GM11168 (cell line): ENCODE results near the gene MKNK1.
"Not testable (repeated sequence)": the region's sequence is repeated elsewhere in the genome, so short reads cannot be mapped to it uniquely, and the experiment has no call there.

Source experiments
- in situ Hi-C: fragments of 300-500 bp; cut with MboI; formaldehyde crosslinking; loops from one replicate; pipeline ENCODE4 v1.12.0; 2022; ENCODE audit warnings: low sequenced_read_pairs; ENCODE audit not compliant: unreplicated experiment

MKNK1 gene

DNA sequence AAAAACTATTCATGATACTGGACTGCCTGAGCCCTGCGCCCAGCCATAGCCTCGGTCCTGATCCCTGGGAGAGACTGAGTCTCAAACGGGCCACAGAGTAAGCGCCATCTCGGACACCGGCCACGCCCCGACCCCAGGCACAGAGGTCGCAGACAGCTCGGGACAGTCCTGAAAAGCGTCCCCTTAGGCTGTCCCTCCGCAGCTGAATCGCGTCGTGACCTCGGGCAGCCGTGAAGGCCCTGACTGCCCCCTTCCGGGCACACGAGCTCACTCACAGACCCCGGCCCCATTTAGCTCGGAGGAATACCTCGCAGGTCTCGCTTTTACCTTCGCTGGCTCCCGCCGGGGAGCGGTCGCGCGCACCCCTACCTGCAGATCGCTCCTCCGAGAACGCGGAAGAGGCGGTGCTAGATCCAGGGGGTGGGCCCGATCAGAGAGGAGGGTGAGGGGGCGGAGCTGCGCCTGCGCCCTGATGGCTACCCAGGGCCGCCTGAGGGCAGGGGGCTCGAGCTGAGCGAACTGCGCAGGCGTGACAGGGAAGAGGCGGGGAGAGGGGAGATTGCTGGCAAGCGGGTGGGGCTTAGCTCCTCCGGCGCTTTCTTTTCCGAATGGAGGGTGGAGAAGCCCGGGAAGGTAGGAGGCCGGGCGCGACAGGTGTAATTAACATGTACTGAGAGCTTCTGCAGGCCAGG is at the start of gene MKNK1:
MKNK1 (minus strand) TSS at position 411 of the 692 bp plus-strand sequence. CDS start 20,941 bp downstream, outside the sequence.
- in situ Hi-C loops = no loop called here

DNA sequence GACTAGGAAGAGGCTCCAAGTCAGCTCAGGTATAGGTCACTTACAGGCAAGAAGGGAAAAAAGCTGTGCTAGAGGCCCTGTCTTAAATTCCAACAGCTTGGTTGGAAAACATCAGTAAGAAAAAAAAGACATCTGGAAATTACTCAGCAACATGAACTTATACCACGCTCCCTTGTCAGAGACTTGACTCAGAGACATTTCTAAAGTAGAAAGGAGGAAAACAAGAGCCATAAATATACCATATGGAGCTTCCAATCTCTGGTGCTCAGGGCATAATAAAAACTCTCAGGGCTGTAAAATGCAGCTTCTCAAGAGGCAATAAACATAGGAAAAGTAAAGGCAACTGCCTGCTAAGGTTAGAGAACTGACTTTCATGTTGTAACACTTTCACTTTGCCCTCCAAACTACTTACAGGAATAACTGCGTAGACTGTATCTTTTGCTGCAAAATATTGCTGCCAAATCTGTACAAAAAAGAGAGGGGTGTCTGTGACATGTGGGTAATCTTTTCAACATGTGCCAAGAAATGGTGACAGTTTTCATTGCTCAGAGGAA is 49.4 kb upstream of the MKNK1 start:
- in situ Hi-C loops = no loop called here

DNA sequence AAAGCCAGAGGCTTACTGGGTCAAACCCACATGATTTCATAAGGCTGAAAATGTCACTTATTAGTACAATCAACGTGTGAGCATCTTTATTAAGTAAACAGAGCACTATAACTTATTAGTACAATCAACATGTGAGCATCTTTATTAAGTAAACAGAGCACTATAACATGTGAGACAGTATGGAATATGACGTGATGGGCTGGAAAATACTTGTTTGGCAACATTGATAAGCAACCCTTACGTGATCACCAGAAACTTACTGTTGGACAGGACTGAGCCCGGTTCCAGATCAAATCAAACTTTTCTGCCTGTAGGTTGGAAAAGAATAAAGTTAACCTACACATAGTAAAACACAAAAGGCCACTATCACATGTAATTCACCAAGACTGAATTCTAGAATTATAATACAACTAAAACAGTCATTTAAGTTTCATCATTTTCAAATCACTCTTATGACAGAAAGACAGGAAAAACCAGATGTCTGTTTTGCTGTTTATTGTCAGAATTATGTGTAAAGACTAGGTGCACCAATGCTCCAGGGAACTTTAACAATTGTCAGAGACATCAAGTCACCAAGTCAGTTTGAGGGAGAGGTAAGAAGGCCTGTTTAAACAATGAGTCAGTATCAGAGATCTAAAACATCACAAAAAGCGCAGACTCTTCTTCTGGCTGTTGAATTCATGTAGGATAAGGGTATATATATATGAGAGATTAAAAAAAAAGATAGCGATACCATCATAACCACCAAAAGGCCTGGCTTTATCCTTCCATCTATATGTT is 48.4 kb upstream of the MKNK1 start:
- in situ Hi-C loops = no loop called here

DNA sequence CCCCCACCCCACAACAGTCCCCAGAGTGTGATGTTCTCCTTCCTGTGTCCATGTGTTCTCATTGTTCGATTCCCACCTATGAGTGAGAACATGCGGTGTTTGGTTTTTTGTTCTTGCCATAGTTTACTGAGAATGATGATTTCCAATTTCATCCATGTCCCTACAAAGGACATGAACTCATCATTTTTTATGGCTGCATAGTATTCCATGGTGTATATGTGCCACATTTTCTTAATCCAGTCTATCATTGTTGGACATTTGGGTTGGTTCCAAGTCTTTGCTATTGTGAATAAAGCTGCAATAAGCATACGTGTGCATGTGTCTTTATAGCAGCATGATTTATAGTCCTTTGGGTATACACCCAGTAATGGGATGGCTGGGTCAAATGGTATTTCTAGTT is 47.1 kb upstream of the MKNK1 start:
- in situ Hi-C loops = not testable (repeated sequence)

DNA sequence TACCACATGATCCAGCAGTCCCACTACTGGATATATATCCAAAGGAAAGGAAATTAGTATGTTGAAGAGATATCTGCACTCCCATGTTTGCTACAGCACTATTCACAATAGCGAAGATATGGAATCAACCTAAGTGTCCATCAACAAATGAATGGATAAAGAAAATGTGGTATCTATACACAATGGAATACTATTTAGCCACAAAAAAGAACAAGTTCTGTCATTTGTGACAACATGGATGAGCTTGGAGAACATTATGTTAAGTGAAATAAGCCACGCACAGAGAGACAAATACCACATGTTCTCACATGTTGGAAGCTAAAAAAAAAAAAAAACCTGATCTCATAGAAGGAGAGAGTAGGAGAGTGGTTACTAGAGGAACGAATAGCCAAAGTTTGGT is 46.4 kb upstream of the MKNK1 start:
- in situ Hi-C loops = no loop called here

DNA sequence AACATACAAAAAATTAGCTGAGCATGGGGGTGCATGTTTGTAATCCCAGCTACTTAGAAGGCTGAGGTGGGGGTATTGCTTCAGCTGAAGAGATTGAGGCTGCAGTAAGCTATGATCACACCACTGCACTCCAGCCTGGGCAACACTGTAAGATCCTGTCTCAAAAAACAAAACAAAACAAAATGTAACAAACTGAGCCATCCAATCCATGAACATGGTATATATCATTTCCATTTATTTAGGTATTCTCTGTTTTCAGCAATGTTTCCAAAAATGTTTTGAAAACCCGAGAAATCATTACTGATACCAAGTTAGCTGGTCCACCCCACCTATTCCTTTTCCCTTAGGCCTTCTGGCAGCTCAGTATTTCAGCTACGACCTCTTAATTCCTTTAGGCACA is 45.7 kb upstream of the MKNK1 start:
- in situ Hi-C loops = no loop called here

DNA sequence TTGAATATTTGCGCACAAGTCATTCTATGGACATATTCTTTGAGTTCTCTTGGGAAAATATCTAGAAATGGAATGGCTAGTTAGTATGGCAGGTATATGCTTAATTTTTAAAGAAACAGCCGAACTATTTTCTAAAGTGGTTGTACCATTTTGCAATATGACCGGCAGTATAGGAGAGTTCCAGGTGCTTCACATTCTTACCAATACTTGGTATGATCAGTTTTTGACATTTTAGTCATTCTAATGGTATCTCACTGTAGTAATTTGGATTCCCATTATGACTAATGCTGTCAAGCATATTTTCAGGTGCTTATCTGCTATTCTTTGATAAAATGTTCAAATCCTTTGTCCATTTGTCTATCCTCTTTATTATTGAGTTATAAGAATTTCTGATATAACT is 43.5 kb upstream of the MKNK1 start:
- in situ Hi-C loops = no loop called here

DNA sequence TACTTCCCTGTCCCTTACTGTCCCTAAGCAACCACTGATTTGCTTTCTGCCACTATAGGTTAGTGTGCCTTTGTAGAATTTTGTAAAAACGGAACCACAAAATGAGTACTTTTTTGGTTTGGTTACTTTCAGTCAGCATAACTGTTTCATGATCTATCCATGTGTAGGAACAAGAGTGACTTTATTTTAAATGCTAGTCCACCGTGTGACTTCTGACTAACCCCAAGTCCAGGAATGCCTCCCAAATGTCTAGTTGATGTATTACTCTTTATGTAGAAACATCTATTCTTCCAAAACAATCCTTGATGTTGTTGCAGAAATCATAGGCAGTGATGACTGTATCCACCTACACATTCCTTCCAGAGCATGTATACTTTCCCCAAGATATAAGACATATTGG is 42.8 kb upstream of the MKNK1 start:
- in situ Hi-C loops = no loop called here

DNA sequence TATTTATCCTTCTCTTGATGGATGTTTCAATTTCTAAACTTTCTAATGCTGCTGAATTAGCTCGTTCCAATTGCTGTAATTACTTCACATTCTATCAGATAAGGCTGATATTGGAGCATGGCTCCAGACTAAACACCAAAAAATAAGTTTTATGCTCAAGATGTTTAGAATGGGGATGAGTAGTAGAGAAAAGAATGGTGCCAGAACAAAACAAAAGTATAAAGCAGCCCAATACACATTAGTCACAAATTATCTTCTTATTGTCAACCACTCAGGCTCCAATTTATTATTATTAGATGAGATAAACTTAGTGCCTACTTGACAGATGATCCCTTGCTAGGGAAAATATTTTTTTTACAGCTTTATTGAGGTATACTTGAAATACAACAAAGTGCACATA is 42.3 kb upstream of the MKNK1 start:
- in situ Hi-C loops = no loop called here

DNA sequence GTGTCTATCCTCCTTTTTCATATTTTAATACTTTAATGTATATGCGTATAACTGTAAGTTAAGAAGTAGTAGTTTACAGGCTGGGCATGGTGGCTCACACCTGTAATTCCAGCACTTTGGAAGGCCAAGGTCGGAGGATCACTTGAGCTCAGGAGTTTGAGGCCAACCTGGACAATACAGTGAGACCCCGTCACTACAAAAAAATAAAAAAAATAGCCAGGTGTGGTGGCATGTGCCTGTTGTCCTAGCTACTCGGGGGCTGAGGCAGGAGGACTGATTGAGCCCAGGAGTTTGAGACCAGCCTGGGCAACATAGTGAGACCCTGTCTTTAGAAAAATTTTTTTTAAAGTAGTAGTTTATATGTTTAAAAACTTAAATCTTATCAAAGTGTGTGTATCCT is 41.7 kb upstream of the MKNK1 start:
- in situ Hi-C loops = no loop called here

DNA sequence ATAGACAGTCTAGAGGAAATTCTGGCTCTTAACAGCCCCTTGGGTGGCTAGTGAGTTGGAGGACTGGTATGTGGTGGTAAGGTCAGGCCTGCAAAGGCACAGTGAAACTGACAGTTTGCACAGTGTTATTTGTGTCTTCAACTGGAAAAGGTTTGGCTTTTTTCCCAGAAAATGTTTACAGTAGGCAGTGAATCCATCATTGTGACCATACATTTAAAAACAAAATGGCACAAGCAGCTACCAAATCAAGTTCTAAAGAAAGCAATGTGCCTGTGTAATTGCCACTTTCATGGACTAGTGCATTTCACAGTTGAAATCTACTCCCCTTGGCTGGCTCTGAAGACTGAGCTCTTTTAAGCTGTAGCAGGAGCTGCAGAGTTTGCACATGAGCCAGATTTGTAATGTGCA is 39.3 kb upstream of the MKNK1 start:
- in situ Hi-C loops = no loop called here

DNA sequence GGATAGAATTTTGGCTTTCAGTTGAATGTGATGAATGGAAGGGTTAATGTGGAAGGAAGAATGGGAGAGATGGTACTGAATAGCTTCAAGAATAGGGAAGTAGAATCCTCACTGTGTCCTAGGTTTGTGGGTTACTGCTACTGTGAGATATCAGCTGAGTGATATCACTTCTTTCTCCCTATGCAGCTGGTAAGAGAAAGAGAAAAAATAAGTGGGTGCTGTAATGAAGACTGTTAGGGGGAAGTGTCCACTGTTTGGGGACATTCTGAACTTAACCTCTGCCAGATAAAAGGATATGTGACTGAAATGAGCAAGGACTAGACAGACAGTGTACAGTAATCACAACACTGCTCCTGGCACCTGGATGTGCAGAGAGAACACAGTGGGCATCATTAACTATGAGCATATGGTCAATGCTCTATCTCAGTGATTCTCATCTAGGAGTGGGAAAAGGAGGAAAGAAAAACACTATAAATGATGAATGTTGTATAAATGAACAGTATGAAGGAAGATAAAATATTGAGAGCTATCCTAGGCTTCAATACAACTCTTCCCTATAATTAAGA is 38.1 kb upstream of the MKNK1 start:
- in situ Hi-C loops = no loop called here

DNA sequence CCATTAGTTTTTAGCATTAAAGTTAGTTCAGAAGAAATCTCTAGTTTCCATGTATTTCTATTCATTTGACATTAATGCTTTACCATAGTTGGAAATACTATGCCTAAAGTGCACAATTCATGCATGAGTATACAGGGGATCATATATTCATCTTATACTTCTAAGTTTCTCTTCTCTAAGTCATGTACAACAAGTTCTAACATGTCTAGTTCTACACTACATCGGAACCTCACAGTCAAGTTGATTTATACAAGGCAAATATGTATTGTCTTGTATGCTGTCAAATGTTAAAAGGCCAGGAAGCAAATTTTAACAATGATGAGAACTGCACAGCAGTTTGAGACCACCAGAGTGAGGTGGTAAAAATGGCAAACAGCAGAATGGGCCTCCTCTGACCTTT is 35.5 kb upstream of the MKNK1 start:
- in situ Hi-C loops = no loop called here

DNA sequence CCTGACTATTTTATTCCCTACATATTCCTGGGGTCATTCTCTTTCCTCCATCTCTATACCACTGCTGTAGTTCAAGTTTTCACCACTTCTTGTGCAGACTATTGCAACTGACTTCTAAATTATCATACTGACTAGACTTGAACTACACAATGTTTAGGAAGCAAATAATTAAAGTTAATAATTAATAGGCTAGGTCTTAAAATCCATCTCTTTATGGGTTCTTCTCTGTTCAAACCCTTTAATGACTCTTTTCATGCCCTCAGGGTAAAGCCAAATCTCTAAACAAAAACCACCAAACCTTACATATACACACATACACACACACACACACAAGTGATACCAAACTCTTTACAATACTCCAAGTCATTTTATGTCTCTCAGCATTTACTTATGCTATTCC is 34.9 kb upstream of the MKNK1 start:
- in situ Hi-C loops = no loop called here

DNA sequence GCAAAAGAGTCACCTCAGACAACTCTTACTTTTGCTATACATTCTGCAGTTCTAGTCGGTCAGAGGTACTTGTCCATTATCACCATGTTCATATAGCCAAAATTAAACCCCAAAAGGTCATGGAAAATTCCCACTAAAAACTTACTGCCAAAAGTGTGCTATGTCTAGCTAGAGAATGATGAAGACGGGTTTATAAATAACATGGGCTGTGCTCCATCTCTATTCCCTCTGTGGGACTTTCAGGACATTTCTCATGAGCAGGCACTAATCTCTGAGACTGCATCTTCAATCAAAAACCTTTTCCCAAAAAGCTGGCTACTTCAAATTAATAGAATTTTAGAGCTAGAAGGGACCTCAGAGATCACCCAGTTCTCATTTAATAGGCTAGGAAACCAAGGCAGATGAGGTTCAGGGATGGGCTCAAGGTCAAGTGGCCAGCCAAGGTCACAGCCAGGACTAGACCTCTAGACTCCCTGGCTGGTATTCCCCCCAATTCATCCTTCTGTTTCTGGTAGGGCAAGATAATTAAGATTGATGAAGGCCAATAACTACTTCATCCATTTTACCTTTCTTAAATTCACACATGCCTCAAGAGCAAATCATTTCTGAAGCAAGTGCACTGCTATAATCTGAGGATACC is 33.5 kb upstream of the MKNK1 start:
- in situ Hi-C loops = no loop called here

DNA sequence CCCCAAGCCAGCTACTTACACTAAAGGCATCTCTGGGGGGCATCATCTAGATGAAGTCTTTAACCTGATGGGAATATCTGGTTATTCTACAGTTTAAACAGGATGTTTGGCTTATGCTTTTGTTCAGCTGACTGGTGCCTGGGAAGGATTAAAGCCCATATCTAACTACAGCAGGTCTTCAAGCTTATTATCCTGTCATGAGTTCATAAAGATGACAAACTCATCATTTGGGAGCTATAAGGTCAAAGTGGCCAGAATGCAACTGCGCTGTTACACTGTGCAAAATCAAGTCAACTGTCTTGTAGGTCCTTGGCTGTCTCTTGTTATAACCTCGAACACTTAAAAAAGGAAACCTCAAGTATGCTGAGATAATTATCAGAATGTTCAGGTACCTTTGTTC is 31.1 kb upstream of the MKNK1 start:
- in situ Hi-C loops = no loop called here

DNA sequence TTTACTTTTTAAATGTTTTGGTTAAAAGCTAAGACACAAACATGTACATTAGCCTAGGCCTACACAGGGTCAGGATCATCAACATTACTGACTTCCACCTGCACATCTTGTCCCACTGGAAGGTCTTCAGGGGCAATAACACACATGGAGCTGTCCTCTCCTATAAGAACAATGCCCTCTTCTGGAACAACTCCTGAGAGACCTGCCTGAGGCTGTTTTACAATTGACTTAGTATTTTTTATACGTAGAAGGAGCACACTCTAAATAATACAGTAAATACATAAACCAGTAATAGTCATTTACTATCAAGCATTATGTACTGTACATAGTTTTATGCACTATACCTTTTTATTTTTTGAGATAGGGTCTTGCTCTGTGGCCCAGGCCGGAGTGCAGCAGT is 26.7 kb upstream of the MKNK1 start:
- in situ Hi-C loops = no loop called here

DNA sequence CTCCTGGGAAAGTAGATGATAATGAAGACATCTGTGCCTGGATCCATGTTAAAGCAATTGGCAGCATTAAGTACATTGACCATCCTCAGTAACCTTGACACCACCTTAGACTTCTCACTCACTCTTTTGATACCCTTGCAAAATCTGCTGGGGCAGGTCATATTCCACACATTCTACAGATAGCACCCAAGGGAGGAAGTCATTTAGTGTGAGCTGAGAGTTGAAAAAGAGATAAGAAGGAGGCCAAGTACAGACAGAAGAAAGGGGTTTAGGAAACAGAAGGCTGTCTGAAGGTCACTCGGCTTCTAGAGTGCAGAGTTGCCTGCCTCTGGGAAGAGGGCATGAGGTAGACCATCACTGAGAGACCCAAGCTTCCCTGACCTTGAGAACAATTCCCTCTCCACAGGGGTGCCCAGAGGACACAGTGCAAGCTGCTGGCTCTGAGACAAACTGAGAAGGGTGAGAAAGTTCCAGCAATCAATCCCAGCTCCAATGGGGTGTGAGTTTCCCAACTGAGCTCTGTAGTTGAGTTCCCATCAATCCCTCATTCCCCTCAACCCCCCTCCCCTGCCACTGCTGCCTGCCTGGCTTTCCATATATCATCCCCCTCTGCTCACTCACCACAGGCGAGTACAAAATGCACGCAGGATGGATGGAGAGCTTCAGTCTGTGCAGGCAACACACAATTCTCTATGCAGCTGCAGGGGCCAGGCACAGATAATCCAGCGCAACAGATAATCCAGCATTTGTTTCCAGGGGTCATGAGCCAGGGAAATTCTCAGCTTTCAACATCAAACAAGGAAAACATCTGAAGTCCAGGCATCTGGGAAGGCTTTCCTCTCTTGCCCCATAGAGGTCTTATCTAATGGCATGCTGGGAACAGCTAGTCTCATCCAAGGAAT is 19.9 kb upstream of the MKNK1 start:
- in situ Hi-C loops = no loop called here

DNA sequence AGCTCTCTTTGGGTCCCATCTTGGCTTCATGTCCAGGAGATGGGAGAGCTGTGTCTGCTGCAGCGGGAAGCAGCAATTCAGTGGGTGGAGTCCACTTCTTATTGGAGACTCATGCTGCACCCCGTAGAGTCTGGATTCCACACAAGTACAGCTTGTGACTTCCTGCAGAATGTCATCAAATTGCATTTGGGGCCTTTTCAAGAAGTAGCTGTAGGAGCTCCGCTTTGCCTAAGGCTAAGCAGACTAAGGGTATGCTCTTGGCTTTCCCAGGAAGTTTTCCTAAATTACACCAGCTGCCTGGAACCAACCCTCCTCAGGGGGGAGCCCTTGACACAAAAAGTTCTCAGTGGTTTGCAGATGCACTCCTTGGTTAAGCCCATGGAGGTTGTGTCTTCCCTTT is 18.3 kb upstream of the MKNK1 start:
- in situ Hi-C loops = no loop called here

DNA sequence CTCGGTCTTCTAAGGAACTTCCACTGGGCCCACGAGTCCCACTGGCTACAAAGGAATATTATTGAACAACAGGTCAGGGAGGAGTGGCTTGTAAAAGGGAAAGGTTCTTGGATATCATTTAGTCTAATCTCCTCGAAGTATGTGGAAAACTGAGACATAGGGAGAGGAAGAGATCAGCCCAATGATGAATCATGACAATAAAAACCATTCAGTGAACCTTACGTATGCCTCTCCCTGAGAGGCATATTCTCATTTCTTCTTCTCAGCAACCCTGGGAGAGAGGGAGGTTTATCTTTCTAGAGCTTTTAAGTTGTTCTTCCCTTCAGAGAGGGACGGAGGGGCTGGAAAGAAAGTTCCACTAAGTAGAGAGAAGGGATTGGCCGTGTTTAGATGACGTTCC is 17.9 kb upstream of the MKNK1 start:
- in situ Hi-C loops = no loop called here
